A204.1 (cell line): Measurements from ENCODE around the gene TTC16.

ENCODE experiments used
- FAIRE-seq: peaks from 2 replicates; lab custom pipeline; 2012; peaks lifted over from hg19 to GRCh38; lab: Jason Lieb, UNC

Gene TTC16

DNA sequence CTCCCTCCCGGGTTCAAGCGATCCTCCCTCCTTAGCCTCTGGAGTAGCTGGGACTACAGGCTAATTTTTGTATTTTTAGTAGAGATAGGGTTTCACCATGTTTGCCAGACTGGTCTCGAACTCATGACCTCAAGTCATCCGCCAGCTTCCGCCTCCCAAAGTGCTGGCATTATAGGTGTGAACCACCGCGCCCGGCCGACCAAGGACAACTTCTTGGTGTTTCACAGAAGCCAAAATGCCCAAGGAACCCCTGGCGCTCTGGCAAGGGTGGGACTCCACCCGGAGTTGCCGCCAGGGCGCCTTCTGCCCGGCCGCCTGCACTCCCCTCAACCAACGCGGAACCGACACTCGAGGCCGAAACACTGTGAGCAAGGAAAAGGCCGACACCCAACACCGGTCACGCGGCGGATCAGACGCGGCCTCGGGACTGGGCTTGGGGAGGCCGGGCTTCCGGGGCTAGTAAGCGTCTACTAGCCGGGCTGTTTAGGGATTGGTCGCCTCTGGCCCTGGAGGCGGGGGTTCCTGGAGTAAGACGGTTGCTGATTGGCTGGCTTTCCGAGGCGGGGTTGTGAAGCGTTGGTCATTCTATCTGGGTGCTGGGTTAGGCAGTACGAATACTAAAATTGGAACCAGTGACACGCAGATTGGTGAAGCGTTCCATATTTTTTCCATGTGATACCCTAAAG is 16.8 kb upstream of the TTC16 start:
- no peak for FAIRE-seq

DNA sequence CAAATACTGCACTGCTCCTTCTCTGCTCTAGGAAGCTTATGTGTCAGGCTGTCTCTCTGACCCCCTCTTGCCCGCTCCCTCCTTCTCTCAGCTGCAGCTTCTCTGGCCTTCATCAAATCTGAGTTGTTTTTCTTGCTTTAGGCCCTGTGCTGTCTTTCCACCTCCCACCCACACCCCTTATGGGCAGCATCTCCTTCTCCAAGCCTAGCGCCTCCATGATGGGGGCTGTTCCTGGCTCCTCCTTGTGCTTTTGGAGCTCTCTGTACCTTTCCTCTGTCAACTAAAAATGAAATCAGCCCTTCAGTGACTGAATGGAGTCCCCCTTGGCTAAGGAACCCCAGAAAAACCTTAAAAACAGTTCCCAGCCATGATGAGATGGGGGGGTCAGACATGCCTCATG is 15.7 kb upstream of the TTC16 start:
- FAIRE-seq, result no peak

DNA sequence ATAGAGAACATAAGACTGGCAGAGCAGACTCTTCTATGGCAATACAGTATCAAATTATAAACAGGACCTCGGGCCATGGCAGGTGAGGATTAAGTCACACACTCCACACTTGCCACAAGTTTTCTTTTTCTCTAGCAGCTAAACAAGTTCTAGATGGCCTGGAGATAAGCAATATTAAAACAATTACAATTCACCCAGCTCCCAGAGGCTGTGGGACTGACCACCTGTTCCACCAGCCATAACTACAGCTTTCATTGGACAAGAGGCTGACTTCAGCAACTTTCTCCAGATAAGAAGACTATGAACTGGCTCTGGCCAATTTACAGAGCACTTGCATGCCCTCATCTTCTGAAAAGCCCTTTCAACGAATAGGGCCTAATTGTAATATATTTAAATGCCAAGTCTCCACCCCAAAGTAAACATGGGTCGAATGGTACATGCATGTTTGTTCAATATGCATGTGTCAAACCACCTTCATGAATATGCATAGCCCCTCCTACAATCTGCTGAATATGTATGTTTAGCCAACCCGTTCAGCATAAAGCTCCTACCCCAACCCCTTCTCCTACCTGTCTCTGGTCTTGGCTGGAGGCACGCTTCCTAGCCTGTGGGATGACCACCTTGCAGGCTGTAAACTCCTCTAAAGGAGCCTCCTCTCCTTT is 15.2 kb upstream of the TTC16 start:
- no peak for FAIRE-seq

DNA sequence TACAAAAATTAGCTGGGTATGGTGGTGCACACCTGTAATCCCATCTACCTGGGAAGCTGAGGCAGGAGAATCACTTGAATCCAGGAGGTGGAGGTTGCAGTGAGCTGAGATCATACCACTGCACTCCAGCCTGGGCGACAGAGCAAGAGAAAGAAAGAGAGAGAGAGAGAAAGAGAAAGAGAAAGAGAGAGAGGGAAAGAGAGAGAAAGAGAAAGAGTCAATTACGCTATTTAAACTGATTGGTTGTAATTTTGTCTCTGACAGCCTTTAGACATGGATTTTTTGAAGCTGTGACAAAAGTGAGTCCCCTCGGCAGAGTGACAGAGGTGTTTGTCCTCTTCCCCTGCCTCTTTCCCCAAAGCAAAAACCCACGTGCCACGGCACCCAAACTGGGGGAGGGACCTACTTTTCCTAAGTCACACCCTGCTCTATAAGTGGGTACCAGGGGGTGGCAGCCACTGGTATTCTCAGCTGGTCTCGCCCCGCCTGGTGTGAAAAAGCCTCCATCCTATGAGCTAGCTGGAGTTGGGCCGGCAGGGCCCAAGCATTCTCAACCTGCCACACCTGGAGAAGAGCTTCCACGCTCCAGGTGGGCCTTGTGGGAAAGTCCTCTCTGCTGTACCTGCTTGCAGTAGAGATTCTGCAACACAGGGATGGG is 12.5 kb upstream of the TTC16 start:
- no peak for FAIRE-seq

DNA sequence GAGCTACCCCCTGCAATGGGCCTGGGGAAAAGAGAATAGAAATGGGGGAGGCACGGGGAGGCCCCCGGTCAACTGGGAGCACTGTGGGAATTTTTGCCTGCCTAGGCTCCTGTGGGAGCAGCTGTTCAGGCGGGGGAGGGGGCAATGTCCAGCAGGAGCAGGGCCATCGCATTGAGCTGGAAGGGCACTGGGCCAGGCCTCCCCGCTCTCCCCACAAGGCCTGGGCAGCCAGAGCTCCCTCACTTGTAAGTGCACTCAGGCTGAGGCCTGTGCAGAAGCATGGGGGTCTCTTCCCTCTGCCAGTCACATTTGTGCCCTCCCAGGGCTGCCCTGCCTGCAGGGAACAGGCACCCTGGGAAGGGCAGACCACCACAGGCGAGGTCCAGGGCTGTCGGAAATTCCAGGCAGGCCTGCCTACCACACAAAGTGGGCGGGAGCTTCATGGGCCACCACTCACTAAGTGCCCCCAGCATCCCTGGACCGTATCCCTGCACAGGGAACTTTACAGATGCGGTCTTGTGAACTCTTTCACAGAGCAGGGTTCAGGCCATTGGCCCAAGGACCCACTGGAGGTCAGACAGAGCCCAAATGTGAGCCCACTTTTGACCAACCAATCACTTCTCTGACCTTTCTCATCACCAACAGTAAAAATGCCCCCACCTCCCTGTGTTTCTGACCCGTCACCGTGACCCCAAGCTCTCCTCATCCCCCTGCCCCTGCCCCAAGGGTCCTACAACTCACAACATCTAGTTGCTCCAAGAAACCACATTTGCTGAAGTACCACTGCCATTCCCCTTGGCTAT is 10.1 kb upstream of the TTC16 start:
- no peak for FAIRE-seq

DNA sequence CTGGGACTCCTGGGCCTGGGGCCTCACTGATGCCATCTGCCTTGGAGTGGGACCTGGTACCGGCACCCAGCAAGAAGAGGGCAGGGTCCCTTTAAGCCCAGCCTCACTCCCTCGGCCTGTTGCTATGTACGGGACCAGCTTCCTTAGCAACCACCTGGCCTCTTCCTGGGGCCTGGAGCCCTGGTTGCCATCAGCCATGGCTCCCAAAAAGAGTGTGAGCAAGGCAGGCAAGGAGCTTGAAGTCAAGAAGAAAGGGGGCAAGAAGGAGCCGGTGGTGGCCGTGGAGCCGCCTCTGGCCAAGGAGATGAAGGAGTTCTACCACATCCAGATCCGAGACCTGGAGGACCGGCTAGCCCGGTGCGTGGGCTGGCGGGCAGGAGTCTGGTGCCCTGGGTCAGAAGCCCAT is 9.0 kb upstream of the TTC16 start, which contains the start of gene CFAP157:
Gene CFAP157, plus strand, starts transcription at position 153 of the 406 bp plus-strand sequence. Its CDS starts 44 bp downstream, at position 197.
- FAIRE-seq, result no peak

DNA sequence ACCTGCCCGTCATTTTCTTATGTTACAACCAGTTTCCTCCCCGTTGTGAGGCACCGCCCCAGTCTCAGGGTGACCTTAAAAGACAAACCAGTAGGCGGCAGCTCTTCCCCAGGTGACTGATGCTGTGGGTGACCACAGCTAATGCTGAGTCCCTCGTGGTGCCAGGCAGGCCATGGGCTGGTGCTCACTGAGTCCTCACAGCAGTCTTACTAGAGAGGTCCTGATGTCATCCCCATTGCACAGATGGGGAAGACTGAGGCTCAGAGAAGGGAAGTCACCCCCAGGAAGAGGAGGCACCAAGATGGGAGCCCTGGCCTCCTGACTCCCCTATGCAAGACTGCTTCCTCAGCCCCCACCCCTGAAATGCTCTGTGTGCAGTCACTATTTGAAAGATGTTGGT is 8.1 kb upstream of the TTC16 start:
- FAIRE-seq, result no peak

DNA sequence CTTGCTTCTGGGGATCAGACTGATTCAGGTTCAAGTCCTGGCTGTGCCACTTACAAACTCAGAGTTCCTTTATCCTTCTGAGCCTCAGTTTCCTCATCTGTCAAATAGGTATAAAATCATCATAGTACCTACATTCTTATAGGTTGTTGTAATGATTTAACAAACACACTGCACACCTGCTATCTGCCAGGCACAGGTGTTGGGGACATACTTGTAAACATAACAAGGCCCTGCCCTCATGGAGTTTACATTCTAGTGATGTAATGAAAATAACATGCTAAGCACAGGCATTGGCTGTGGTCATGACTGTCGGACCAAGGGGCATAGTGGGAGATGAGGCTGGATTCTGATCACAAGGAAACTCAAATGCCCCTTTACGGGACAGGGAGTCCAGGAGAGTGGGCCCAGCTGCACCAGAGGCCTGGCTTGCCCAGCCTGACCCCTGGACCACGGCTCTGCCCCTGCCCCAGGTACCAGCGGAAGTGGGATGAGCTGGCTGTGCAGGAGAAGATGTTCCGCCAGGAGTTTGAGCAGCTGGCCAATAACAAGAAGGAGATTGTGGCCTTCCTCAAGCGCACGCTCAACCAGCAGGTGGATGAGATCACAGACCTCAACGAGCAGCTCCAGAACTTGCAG is 6.8 kb upstream of the TTC16 start:
- FAIRE-seq, result no peak

DNA sequence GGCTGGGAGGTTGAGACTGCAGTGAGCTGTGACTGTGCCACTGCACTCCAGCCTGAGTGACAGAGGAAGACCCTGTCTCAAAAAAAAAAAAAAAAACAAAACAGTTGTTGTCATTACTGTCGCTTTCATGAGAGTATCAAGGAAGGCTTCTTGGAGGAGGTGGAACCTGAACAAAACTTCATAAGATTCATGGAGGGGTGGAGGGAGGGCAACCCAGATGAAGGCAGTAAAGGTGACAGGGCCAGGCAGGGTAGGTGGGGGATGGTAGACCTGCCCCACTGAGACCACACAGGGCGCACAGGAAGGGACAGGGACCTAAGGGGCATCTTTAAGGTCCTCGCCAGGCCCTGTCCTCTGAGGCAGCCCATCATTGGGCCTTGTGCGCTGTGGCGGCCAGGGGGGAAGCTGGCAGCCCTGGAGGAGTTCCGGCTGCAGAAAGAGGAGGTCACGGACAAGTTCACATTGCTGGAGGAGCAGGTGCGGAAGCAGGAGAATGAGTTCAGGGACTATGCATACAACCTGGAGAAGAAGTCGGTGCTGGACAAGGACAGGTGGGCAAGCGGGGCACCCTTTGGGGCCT is 5.6 kb upstream of the TTC16 start:
- FAIRE-seq, result no peak

DNA sequence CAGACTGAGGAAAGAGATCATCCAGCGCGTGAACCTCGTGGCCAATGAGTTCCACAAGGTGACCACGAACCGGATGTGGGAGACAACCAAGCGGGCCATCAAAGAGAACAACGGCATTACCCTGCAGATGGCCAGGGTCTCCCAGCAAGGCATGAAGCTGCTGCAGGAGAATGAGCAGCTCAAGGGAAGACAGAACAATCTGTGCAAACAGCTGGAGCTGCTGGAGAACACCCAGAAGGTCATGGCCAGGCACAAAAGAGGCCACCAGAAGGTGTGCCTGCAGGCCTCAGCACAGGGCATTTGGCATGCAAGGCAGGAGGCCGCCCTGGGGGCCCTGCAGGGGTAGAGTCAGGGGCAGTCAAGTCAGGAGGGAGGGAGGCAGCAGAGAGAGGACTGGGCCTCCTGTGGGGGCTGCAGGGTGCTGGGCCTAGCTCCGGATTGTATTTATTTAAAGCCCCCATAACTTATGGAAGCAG is 4.6 kb upstream of the TTC16 start:
- no peak for FAIRE-seq

DNA sequence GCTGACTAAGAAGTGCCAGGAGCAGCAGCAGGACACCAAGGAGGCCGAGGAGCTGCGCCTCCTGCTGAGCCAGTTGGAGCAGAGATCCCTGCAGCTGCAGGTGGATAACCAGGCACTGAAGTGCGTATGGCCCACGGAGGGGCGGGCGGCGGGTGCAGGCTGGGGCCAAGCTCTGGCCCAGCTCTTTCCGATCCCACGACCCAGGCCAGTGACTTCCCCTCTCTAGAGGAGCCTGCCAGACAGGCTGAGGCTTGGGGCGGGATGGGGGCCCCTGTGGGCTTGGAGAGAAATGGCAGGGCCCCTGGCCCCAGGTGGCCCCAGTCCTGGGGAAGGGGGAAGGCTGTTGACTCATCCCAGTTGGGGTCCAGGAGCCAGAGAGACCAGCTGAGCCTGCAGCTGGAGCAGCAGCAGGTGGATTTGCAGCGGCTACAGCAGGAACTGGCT is 4.0 kb upstream of the TTC16 start:
- no peak for FAIRE-seq

DNA sequence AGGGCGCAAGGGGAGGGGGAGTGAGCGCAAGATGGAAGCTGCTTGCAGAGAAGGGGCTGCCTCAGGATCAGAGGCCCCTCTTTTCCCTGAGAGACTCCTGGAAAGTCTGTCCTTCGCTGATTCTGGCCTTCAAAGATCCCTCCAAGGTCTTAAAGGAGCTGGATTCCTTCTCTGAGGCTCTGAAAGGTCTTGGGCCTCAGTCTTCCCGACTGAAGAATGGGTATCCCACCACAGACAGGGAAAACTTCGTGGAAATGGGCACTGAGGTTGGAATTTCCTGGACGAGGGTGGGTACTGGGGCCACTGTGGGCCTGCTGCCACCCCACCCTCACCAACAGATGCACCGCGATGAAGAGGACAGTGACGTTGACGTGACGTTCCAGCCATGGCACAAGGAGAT is 3.5 kb upstream of the TTC16 start:
- FAIRE-seq, result no peak

DNA sequence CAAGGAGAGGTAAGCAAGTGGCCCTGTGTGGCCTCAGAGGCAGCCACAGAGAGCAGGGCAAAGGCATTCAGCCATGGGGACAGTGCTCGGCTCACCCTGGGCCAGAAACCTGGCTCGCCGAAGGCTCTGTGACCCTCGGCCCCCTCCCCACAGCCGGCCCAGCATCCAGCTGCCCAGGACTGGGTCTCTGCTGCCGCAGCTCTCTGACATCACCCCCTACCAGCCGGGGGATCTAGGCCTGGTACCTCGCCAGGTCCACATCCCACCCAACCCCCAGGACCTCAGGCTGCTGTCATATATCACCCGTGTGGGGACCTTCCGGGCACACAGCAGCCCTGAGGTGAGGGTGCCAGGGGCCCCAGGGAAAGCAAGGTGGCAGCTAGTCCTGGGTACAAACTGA is 3.0 kb upstream of the TTC16 start:
- FAIRE-seq, result no peak

DNA sequence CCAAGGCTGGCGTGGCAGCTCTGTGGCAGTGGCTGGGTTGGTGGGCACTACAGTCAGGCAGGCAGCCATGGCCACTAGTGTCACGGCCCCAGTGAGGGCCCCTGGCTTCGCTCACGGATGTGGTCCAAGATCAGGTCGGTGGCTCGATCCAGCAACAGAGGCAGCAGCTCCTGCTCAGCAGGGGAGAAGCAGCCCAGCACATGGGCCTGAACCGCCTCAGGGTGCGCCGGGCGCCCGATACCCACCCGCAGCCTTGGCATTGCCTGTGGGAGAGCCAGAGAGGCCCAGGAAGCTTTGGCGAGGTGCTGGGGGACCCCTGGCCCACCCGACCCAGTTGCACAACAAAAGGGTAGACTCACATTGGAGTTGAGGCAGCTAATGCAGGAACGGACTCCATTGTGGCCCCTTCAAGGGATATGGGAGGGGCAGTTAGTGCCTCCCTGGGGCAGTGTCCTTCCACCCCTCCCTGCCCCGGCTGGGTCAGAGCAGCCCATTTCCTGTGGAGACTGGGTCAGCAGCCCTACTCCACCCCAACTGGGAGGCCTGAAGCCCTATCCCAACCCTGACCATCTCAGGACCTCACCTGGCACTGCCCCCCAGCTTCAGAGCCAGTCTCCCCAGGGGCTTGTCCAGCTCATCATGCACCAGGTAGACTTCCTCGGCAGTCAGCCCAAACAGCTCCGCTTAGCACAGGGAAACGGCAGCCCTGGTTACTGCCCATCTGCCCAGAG is 1.7 kb upstream of the TTC16 start:
- no peak for FAIRE-seq

DNA sequence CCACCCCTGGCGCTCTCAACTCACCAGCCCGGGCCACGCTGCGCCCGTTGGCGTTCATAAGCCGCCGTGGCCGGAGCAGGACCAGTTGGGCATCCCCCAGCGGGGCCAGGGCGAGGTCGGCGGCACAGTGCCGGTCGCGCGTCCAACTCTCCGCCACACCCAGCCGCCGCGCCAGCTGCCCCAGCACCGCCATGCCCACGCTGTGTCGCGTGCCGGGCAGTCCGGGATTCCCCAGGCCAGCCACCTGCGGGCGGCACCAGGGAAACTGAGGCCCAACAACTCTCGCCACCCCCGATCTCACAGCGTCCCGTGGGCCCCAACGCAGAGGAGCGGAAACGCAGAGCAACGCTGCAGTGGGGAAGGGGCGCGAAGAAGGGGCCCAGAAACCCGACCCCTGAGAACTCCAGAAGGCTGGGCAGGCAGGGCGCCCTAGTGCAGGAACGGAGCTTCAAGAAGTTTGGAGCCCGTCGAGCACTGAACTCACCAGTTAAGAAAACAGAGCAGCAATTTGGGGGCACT is 869 bp upstream of the TTC16 start:
- no peak for FAIRE-seq

DNA sequence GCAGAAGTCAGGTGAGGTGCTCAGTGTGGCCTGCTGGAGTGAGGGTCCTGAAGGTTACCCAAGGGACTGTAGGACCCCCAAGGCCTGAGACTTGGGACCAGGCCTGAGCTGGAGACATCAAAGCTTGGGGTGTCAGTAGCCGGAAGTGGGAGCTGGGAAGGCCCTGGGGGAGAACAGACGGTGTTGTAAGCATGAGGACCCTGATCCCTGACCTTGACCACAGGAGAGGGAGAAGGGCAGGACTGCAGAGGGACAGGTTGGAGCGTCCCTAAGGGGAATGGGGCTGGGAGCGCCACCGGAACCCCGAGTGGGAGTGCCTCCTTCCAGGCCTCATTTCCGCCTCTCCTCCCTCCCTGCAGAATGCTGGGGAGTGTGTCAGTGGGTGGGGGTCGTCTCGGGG is 533 bp downstream of the TTC16 start:
- FAIRE-seq, result no peak

DNA sequence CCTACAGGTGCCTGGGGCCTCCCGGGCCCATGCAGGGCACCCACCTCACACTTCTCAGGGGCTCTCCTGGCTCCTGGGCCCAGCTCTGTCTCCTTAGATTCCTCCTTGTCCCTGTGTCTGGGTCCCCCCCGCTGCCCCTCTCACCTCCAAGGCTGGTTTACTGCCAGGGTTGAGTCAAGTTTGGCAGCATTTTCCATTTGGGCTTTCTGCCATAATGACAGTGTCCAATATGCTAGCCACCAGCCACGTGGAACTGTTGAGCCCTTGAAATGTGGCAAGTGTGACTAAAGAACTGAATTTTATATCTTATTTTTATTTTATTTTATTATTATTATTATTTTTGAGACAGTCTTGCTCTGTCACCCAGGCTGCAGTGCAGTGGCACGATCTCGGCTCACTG is 1.9 kb downstream of the TTC16 start:
- no peak for FAIRE-seq

DNA sequence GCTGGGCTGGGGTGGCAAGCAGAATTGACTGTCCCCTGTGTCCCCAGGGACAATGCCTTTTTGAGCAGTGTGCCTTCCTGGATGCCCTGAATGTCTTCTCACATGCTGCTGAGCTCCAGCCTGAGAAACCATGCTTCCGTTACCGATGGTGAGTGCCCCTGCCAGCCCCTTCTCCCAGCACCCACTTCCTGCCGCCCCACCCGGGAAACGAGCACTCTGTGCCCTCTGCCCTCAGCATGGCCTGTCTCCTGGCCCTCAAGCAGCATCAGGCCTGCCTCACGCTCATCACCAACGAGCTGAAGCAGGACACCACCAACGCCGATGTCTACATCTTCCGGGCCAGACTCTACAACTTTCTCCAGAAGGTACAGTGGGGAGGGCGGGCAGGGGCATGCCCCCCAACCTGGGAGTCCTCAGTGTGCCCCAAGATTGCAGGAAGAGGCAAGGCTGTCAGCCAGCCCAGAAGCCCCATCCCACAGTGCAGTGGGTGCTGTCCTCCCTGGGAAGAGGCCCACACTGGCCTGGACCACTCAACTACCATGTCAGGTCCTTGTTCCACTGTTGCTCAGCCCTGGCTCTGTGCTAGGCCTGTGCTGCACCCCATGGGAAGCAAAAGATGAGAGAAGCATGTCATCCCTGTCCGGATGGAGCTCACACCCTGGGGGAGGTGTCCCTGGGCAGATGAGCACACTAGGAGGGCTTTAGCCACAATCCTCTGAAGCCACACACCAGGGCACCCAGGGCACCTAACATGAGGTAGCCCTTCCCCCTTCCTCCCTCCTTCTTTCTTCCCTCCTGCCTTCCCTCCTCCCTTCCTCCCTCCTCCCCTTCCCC is 4.4 kb downstream of the TTC16 start:
- no peak for FAIRE-seq

DNA sequence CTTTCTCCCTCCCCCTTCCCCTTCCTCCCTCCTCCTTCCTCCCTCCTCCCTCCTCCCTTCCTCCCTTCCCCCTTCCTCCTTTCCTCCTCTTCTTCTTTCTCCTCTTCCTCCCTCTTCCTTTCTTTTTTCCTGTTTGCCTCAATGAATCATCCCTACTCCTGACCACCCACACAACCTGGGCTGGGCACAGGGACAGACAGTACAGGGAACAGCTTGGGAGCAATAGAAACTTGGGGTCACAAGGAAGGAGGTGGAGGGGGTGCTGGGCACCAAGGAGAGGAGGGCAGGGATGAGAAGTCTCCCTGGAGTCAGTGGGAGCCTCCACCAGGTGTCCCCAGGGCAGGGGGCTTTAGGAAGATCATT is 5.0 kb downstream of the TTC16 start:
- FAIRE-seq, result no peak

DNA sequence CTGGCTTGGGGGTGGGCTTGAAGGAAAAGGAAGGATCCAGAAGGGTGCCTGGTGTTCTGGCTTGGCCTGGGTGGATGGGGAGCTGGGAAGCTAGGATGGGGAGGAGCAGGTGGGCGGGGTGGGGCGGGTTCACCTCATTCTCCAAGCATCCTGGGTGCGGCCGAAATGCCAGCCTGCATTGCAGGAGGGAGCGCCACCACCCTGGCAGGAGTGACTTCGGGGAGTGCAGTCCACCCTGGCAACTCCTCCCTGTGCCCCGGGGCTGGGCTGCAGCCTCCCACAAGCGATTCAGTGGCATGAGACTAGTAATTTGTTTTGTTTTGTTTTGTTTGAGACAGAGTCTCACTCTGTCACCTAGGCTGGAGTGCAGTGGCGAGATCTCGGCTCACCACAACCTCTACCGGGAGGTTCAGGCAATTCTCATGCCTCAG is 5.5 kb downstream of the TTC16 start:
- FAIRE-seq, result no peak
